Body of pancreas (tissue), 4 donors: ENCODE measurements around the gene MYORG. TPM values are rescaled to one million over a fixed set of nuclear protein-coding genes. Genes with fewer than 3 reads are reported as not detected.
"Not testable (repeated sequence)": the region's sequence is repeated elsewhere in the genome, so short reads cannot be mapped to it uniquely, and the experiment has no call there.

Source experiments
- ATAC-seq: fragments of 150-250 bp; one replicate; pipeline ENCODE4 v1.9.1; 2016
- DNase-seq, 4 donors: peaks; one replicate each; pipeline ENCODE4 v3.0.0-alpha.2; 2019
- H3K27ac ChIP-seq, 4 donors: fragments of 200-600 bp; sonication (generic); 1 replicate in 3 of 4; 2 replicates in 1 of 4; pipeline versions ENCODE4 v1.5.1 to v1.6.1; 2016 to 2019; ENCODE audit warnings: mild to moderate bottlenecking in 1 of 4, mixed read lengths in 1 of 4, moderate library complexity in 1 of 4
- H3K27me3 ChIP-seq, 2 donors: fragments of 200-600 bp; sonication (generic); one replicate each; pipeline ENCODE4 v1.6.0; 2016; ENCODE audit warnings: mild to moderate bottlenecking in 1 of 2
- H3K36me3 ChIP-seq, 2 donors: fragments of 200-600 bp; sonication (generic); replicated peaks in 1 of 2; 2 replicates each; pipeline ENCODE4 v1.5.1; 2016; ENCODE audit warnings: low read depth in 2 of 2; ENCODE audit not compliant: insufficient read depth in 1 of 2
- H3K4me1 ChIP-seq: fragments of 200-600 bp; sonication (generic); one replicate; pipeline ENCODE4 v1.6.0; 2016
- H3K4me3 ChIP-seq, 2 donors: fragments of 200-600 bp; sonication (generic); 1 replicate in 1 of 2; 2 replicates in 1 of 2; pipeline ENCODE4 v1.5.1; 2016 to 2019
- H3K9me3 ChIP-seq, 3 donors: fragments of 200-600 bp; sonication (generic); 1 replicate in 2 of 3; 2 replicates in 1 of 3; pipeline ENCODE4 v1.5.1; 2016
- POLR2A ChIP-seq, 3 donors: fragments of 450-650 bp; IDR thresholded peaks; one replicate each; pipeline ENCODE4 v1.6.1; 2016; ENCODE audit warnings: antibody characterized with exemption in 3 of 3, mild to moderate bottlenecking in 2 of 3
- WGBS, 2 donors: methylation state at CpG; one replicate each; pipeline ENCODE4 v1.1.5; 2017; 5-methylcytosine and 5-hydroxymethylcytosine counted together
- intact Hi-C: fragments of 100-400 bp; cut with DNase I; formaldehyde crosslinking; loops from one replicate; pipeline ENCODE4 v1.15.1; 2023
- total RNA-seq, 2 donors: library from RNA; depleted of rRNA; stranded (reverse); fragments of >200 nt; gene quantifications; one replicate each; pipeline ENCODE4 v1.1.0, GENCODE V29; 2016
- TF ChIP-seq, protein P1 (sequence below), 7 experiments: fragments of 450-650 bp in 4 of 7; fragments of 200-600 bp in 3 of 7; sonication (generic) in 3 of 7; IDR thresholded peaks; one replicate each; pipeline ENCODE4 v1.5.1; 2016 to 2019; ENCODE audit warnings: antibody characterized with exemption in 7 of 7

Gene MYORG
- total RNA-seq, 2 donors from 2014 or later, result 11.2 to 11.9 TPM

GRCh38 chr9:34363619-34364351 is 12.9 kb downstream of the MYORG start:
- 76 to 91% methylated on average over 13 of the region's 13 CpGs for WGBS, 2 donors

DNA sequence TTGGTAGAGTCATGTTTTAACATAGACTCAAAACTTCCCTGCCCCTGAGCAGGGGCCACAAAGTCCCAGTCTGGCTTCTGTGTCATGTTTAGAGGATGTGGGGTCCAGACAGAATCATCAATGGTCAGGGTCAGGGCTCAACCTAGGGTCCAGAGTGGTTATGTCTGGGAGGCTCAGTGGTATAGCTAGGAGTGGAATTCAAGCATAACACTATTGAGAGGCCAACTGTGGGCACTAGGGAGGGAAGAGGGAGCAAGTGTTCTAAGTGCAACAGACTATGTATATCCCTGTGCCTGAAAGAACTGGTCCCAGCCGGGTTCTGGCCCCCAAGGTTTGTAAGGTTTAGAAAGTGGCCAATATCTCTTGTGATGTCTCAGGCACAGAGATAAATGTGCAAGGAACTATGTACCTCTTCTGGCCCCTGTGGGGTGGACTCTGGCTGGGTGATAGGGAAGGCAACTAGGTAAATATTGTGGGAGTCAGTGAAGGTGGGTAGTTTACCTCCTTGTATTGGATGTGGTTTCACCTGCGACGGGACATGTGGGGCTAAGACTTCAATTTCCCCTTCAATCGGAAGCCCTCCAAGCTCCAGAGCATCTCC is 14.0 kb downstream of the MYORG start:
- H3K9me3 ChIP-seq, result no peaks in the 10 kb centered on the region
- H3K36me3 ChIP-seq, result no peaks in the 10 kb centered on the region
- 76 to 78% methylated on average over 4 of the region's 4 CpGs for WGBS, 2 donors
- intact Hi-C loops, result no loop called here
- H3K27ac ChIP-seq, result no peak overlapping the region
- peaks cover 22% of the 10 kb centered on the region for H3K4me1 ChIP-seq
- H3K4me3 ChIP-seq, result no peak overlapping the region
- TF ChIP-seq, protein P1, sequence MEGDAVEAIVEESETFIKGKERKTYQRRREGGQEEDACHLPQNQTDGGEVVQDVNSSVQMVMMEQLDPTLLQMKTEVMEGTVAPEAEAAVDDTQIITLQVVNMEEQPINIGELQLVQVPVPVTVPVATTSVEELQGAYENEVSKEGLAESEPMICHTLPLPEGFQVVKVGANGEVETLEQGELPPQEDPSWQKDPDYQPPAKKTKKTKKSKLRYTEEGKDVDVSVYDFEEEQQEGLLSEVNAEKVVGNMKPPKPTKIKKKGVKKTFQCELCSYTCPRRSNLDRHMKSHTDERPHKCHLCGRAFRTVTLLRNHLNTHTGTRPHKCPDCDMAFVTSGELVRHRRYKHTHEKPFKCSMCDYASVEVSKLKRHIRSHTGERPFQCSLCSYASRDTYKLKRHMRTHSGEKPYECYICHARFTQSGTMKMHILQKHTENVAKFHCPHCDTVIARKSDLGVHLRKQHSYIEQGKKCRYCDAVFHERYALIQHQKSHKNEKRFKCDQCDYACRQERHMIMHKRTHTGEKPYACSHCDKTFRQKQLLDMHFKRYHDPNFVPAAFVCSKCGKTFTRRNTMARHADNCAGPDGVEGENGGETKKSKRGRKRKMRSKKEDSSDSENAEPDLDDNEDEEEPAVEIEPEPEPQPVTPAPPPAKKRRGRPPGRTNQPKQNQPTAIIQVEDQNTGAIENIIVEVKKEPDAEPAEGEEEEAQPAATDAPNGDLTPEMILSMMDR (IDR thresholded peaks at IDR 0.05), result no peak
- no peak for TF ChIP-seq POLR2A (IDR thresholded peaks at IDR 0.05)
- DNase-seq, result no peak
- H3K27me3 ChIP-seq, result no peaks in the 10 kb centered on the region
- no peak for ATAC-seq

More at GRCh38 chr9:34363619-34364351, 12.9 kb downstream of the MYORG start:
- intact Hi-C loops, result no loop called here
- DNase-seq (no peak), ATAC-seq (no peak)
- no peak for TF ChIP-seq POLR2A (IDR thresholded peaks at IDR 0.05)
- TF ChIP-seq, protein P1 (IDR thresholded peaks at IDR 0.05), result no peak
- H3K4me3 ChIP-seq, result no peak overlapping the region
- H3K9me3 ChIP-seq, result no peaks in the 10 kb centered on the region
- no peaks in the 10 kb centered on the region for H3K36me3 ChIP-seq
- H3K27me3 ChIP-seq, result no peaks in the 10 kb centered on the region
- H3K27ac ChIP-seq, result peak overlapping the region in 1 of 4 donors; percentile 45
- peaks cover 22% of the 10 kb centered on the region for H3K4me1 ChIP-seq

DNA sequence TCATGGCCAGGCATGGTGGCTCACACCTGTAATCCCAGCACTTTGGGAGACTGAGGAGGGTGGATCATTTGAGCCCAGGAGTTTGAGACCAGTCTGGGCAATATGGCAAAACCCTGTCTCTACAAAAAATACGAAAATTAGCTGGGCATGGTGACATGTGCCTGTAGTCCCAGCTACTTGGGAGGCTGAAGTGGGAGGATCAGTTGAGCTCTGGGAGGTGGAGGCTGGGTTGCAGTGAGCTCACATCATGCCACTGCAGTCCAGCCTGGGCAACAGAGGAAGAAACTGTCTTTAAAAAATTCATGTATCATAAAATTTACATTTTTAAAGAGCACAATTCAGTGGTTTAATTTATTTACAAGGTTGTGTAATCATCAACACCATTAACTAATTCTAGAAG is 23.7 kb downstream of the MYORG start:
- DNase-seq, ATAC-seq, H3K9me3 ChIP-seq, H3K4me3 ChIP-seq, H3K36me3 ChIP-seq, H3K27me3 ChIP-seq, intact Hi-C loops: not testable (repeated sequence)
- Histone ChIP-seq H3K27ac (peak overlapping the region in 3 of 4 donors; percentile 75 to 91 (median 85)), H3K4me1 (peaks cover 18% of the 10 kb centered on the region)
- WGBS, 2 donors, result 71 to 96% methylated on average over 1 of the region's 1 CpG

GRCh38 chr9:34352122-34352652 is 24.5 kb downstream of the MYORG start:
- H3K4me3 ChIP-seq, result not testable (repeated sequence)
- peak overlapping the region; percentile 74 to 91 (median 80) for H3K27ac ChIP-seq
- WGBS, 2 donors, result 29 to 32% methylated on average over 7 of the region's 7 CpGs

GRCh38 chr9:34349324-34349723 is 27.4 kb downstream of the MYORG start:
- Histone ChIP-seq H3K9me3 (no peaks in the 10 kb centered on the region), H3K27me3 (no peaks in the 10 kb centered on the region), H3K4me1 (peaks cover 50% of the 10 kb centered on the region), H3K36me3 (no peaks in the 10 kb centered on the region), H3K4me3 (no peak overlapping the region), H3K27ac (no peak overlapping the region)
- no peak for ATAC-seq
- no peak for TF ChIP-seq POLR2A (IDR thresholded peaks at IDR 0.05)
- no peak for DNase-seq
- WGBS, 2 donors, result 90 to 92% methylated on average over 3 of the region's 3 CpGs
- intact Hi-C loops, result no loop called here

More at GRCh38 chr9:34352122-34352652, 24.5 kb downstream of the MYORG start:
- H3K27me3 ChIP-seq, intact Hi-C loops, H3K36me3 ChIP-seq, H3K9me3 ChIP-seq: not testable (repeated sequence)
- peak; percentile 57 to 80 (median 67) for DNase-seq
- ATAC-seq, result peak; percentile 100
- peaks cover 24% of the 10 kb centered on the region for H3K4me1 ChIP-seq

DNA sequence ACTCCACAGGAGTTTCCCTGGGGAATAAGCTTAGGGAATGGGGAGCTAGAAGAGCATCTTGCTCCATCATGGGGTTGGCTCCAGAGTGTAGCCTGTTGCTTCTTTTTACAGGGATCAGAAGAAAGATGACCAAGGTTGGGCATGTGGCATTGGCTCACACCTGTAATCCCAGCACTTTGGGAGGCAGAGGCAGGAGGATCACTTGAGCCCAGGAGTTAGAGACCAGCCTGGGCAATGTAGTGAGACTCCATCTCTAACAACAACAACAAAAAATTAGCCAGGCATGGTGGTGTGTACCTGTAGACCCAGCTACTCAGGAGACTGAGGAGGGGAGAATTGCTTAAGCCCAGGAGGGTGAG is 28.9 kb downstream of the MYORG start:
- H3K27me3 ChIP-seq, result no peaks in the 10 kb centered on the region
- DNase-seq (no peak), ATAC-seq (no peak)
- TF ChIP-seq, protein P1 (IDR thresholded peaks at IDR 0.05), result no peak
- TF ChIP-seq POLR2A (IDR thresholded peaks at IDR 0.05), result no peak
- H3K27ac ChIP-seq, result peak overlapping the region in 1 of 4 donors; percentile 38
- H3K9me3 ChIP-seq, result no peaks in the 10 kb centered on the region
- H3K4me1 ChIP-seq, result peaks cover 60% of the 10 kb centered on the region
- no peaks in the 10 kb centered on the region for H3K36me3 ChIP-seq
- no peak overlapping the region for H3K4me3 ChIP-seq
- intact Hi-C loops, result no loop called here
